Parathyroid adenoma (tissue), 2 donors: ENCODE data around the gene ARHGEF38.
"Not testable (repeated sequence)": the region's sequence is repeated elsewhere in the genome, so short reads cannot be mapped to it uniquely, and the experiment has no call there.

Source experiments
- H2AFZ ChIP-seq: fragments of 300-600 bp; sonication (generic); one replicate; pipeline ENCODE4 v1.7.0; 2017; ENCODE audit warnings: antibody characterized with exemption, mild to moderate bottlenecking
- H3K27ac ChIP-seq: fragments of 300-600 bp; sonication (generic); one replicate; pipeline ENCODE4 v1.7.0; 2017
- H3K27me3 ChIP-seq: fragments of 300-600 bp; sonication (generic); one replicate; pipeline ENCODE4 v1.7.0; 2017; ENCODE audit warnings: low read length; ENCODE audit not compliant: control insufficient read depth, insufficient read depth
- H3K36me3 ChIP-seq: fragments of 300-600 bp; sonication (generic); one replicate; pipeline ENCODE4 v1.7.0; 2017; ENCODE audit warnings: low read length; ENCODE audit not compliant: control insufficient read depth, insufficient read depth
- H3K4me1 ChIP-seq: fragments of 300-600 bp; sonication (generic); one replicate; pipeline ENCODE4 v1.7.0; 2017; ENCODE audit warnings: control low read depth
- H3K4me2 ChIP-seq: fragments of 300-600 bp; sonication (generic); one replicate; pipeline ENCODE4 v1.7.0; 2017; ENCODE audit warnings: low read length
- H3K4me3 ChIP-seq: fragments of 300-600 bp; sonication (generic); one replicate; pipeline ENCODE4 v1.7.0; 2017; ENCODE audit warnings: low read depth, low read length
- H3K79me2 ChIP-seq: fragments of 300-600 bp; sonication (generic); one replicate; pipeline ENCODE4 v1.7.0; 2017; ENCODE audit warnings: control low read depth
- H3K9ac ChIP-seq: fragments of 300-600 bp; sonication (generic); one replicate; pipeline ENCODE4 v1.7.0; 2017; ENCODE audit warnings: mild to moderate bottlenecking
- H3K9me3 ChIP-seq: fragments of 300-600 bp; sonication (generic); one replicate; pipeline ENCODE4 v1.7.0; 2017; ENCODE audit warnings: low read length; ENCODE audit not compliant: control insufficient read depth
- CTCF ChIP-seq: fragments of 300-600 bp; sonication (generic); IDR thresholded peaks from one replicate; pipeline ENCODE4 v1.7.0; 2017; ENCODE audit warnings: antibody characterized with exemption, mild to moderate bottlenecking
- donor health status: primary hyperparathyroidism.

Gene ARHGEF38

GRCh38 chr4:105607876-105608275 lies 55.5 kb downstream of the ARHGEF38 start:
- TF ChIP-seq CTCF, result no peak
- no peaks in the 10 kb centered on the region for H3K79me2 ChIP-seq
- no peak overlapping the region for H3K9ac ChIP-seq
- H3K9me3 ChIP-seq, result no peaks in the 10 kb centered on the region
- H3K4me1 ChIP-seq, result no peaks in the 10 kb centered on the region
- H3K36me3 ChIP-seq, result no peaks in the 10 kb centered on the region
- H3K27me3 ChIP-seq, result no peaks in the 10 kb centered on the region
- no peak overlapping the region for H2AFZ ChIP-seq
- H3K27ac ChIP-seq, result no peak overlapping the region
- H3K4me3 ChIP-seq, result no peak overlapping the region
- no peak overlapping the region for H3K4me2 ChIP-seq

DNA sequence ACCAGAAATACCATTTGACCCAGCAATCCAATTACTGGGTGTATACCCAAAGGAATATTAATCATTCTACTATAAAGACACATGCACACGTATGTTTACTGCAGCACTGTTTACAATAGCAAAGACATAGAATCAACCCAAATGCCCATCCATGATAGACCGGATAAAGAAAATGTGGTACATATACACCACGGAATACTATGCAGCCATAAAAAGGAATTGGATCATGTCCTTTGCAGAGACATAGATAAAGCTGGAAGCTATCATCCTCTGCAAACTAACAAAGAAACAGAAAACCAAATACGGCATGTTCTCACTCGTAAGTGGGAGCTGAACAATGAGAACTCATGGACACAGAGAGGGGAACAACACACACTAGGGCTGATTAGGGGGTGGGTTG lies 57.4 kb downstream of the ARHGEF38 start:
- H2AFZ ChIP-seq, H3K4me2 ChIP-seq, H3K4me3 ChIP-seq, H3K9ac ChIP-seq, H3K79me2 ChIP-seq, H3K27ac ChIP-seq, H3K36me3 ChIP-seq, H3K27me3 ChIP-seq, H3K4me1 ChIP-seq, H3K9me3 ChIP-seq: not testable (repeated sequence)

DNA sequence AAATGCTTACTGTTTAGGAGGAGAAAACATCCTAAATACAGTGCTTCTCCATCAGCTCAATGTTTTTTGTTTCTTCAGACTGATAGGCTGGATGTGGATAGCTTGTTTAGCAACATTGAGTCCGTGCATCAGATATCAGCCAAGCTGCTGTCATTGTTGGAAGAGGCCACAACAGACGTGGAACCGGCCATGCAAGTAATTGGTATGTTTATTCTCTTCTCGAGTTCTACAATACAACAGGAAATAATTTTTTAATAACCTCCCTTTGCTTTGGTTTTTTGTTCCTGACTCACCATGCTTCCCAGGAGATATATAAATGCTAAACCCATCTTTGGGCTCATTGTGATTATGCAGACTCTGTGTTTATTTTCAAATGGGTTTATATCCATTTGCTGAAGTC lies 60.9 kb downstream of the ARHGEF38 start:
- no peak for TF ChIP-seq CTCF
- H3K4me3 ChIP-seq, result no peak overlapping the region
- H3K27me3 ChIP-seq, result no peaks in the 10 kb centered on the region
- H3K4me1 ChIP-seq, result no peaks in the 10 kb centered on the region
- H3K4me2 ChIP-seq, result no peak overlapping the region
- H3K36me3 ChIP-seq, result no peaks in the 10 kb centered on the region
- no peaks in the 10 kb centered on the region for H3K79me2 ChIP-seq
- H3K9me3 ChIP-seq, result no peaks in the 10 kb centered on the region
- H3K9ac ChIP-seq, result no peak overlapping the region
- no peak overlapping the region for H3K27ac ChIP-seq
- H2AFZ ChIP-seq, result no peak overlapping the region

DNA sequence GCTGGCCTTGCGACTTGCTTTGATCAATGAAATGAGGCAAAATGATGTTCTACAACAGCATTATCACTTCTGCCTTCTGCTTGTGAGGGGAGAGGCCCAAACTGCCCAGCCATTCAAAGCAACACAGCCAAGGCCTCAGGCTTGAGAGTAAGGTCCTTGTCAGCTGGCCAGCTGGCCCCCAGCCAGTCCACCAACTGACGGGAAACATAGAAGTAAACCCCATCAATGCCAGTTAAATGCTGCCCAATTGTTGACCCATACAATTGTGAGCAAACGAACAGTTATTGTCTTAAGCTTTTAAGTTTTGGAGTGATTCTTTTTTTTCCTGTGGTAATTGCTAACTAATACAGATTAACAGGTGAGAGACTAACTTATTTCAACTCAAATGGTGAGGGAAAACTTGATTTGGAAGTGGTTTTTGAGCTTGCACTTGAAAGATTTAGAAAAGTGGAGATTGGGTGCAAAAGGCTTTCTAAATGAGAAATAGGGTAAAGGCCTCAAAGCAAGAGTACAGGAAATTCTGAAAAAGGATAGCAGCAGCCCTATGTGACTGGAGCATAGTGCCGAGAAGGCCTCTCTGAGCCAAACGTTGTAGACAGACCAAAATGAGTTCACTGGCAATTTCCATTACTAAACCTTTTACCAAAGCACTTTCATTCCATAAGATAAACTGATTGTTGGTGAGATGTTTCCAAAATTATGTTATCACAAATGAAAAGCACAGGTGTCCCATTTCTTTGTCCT lies 66.9 kb downstream of the ARHGEF38 start:
- no peaks in the 10 kb centered on the region for H3K4me1 ChIP-seq
- no peaks in the 10 kb centered on the region for H3K79me2 ChIP-seq
- H3K4me3 ChIP-seq, result no peak overlapping the region
- TF ChIP-seq CTCF, result no peak
- no peak overlapping the region for H3K4me2 ChIP-seq
- no peaks in the 10 kb centered on the region for H3K9me3 ChIP-seq
- no peak overlapping the region for H2AFZ ChIP-seq
- H3K27ac ChIP-seq, result no peak overlapping the region
- no peaks in the 10 kb centered on the region for H3K27me3 ChIP-seq
- no peak overlapping the region for H3K9ac ChIP-seq
- no peaks in the 10 kb centered on the region for H3K36me3 ChIP-seq

GRCh38 chr4:105620640-105621323 lies 68.4 kb downstream of the ARHGEF38 start:
- no peak overlapping the region for H2AFZ ChIP-seq
- no peaks in the 10 kb centered on the region for H3K27me3 ChIP-seq
- H3K27ac ChIP-seq, result no peak overlapping the region
- no peaks in the 10 kb centered on the region for H3K9me3 ChIP-seq
- H3K9ac ChIP-seq, result no peak overlapping the region
- no peaks in the 10 kb centered on the region for H3K79me2 ChIP-seq
- H3K4me2 ChIP-seq, result no peak overlapping the region
- no peak for TF ChIP-seq CTCF
- H3K4me3 ChIP-seq, result no peak overlapping the region
- H3K4me1 ChIP-seq, result no peaks in the 10 kb centered on the region
- no peaks in the 10 kb centered on the region for H3K36me3 ChIP-seq
